CD4-positive, alpha-beta T cell treated with Interleukin-10 for 1 hour (primary cell): ENCODE data around the gene SLC39A9.

Experiments used
- DNase-seq: peaks from one replicate; pipeline ENCODE4 v3.0.0-alpha.2; 2020

The SLC39A9 gene

GRCh38 chr14:69506241-69506595 is 107.7 kb downstream of the SLC39A9 start:
- DNase-seq, result no peak
